Liver (tissue), 9 donors: ENCODE results near the gene C2orf76. TPM values are rescaled to one million over a fixed set of nuclear protein-coding genes. Genes with fewer than 3 reads are reported as not detected.

ENCODE experiments used
- DNase-seq: peaks from one replicate; pipeline ENCODE4 v3.0.0-alpha.2; 2017; ENCODE audit warnings: low spot score
- H3K27ac ChIP-seq, 2 donors: one replicate each; pipeline ENCODE4 v1.7.0; 2013; ENCODE audit warnings: inconsistent platforms in 2 of 2, low read length in 2 of 2, control low read depth in 1 of 2, low read depth in 1 of 2, mild to moderate bottlenecking in 1 of 2
- H3K27me3 ChIP-seq, 4 donors: one replicate each; pipeline versions ENCODE4 v1.6.1 to v1.7.0; 2013; ENCODE audit warnings: low read length in 3 of 4, inconsistent platforms in 1 of 4, mild to moderate bottlenecking in 1 of 4, moderate library complexity in 1 of 4; ENCODE audit not compliant: control insufficient read depth in 4 of 4, insufficient read depth in 4 of 4
- H3K36me3 ChIP-seq, 4 donors: one replicate each; pipeline versions ENCODE4 v1.6.1 to v1.7.0; 2013; ENCODE audit warnings: low read length in 3 of 4, mild to moderate bottlenecking in 3 of 4, low read depth in 1 of 4, moderate library complexity in 1 of 4; ENCODE audit not compliant: control insufficient read depth in 4 of 4, insufficient read depth in 3 of 4
- H3K4me1 ChIP-seq, 4 donors: one replicate each; pipeline versions ENCODE4 v1.6.1 to v1.7.0; 2013; ENCODE audit warnings: low read length in 3 of 4, mild to moderate bottlenecking in 3 of 4, moderate library complexity in 1 of 4; ENCODE audit not compliant: control insufficient read depth in 4 of 4, insufficient read depth in 4 of 4
- H3K4me3 ChIP-seq, 3 donors: one replicate each; pipeline versions ENCODE4 v1.6.1 to v1.7.0; 2013; ENCODE audit warnings: low read length in 3 of 3, control low read depth in 1 of 3, low read depth in 1 of 3, mild to moderate bottlenecking in 1 of 3
- H3K9ac ChIP-seq, 2 donors: one replicate each; pipeline ENCODE4 v1.7.0; 2013; ENCODE audit warnings: low read length in 2 of 2, mild to moderate bottlenecking in 2 of 2, moderate library complexity in 2 of 2, control low read depth in 1 of 2, low read depth in 1 of 2
- H3K9me3 ChIP-seq, 4 donors: one replicate each; pipeline versions ENCODE4 v1.6.1 to v1.7.0; 2013; ENCODE audit warnings: low read length in 3 of 4; ENCODE audit not compliant: control insufficient read depth in 4 of 4
- EGR1 ChIP-seq, 2 donors: IDR thresholded peaks; 2 replicates each; pipeline ENCODE4 v1.6.1; 2016 to 2018; ENCODE audit warnings: antibody characterized with exemption in 2 of 2, low read depth in 2 of 2
- FOXA1 ChIP-seq: IDR thresholded peaks from 2 replicates; pipeline ENCODE4 v1.6.1; 2016; ENCODE audit warnings: antibody characterized with exemption
- FOXA2 ChIP-seq: IDR thresholded peaks from 2 replicates; pipeline ENCODE4 v1.6.1; 2016; ENCODE audit warnings: antibody characterized with exemption
- GABPA ChIP-seq, 2 donors: IDR thresholded peaks in 1 of 2; conservative IDR thresholded peaks in 1 of 2; 2 replicates each; pipeline ENCODE4 v1.6.1; 2016; ENCODE audit warnings: antibody characterized with exemption in 2 of 2, mild to moderate bottlenecking in 1 of 2, moderate library complexity in 1 of 2
- HNF4A ChIP-seq, 2 donors: conservative IDR thresholded peaks; 2 replicates each; pipeline ENCODE4 v1.6.1; 2016; ENCODE audit warnings: antibody characterized with exemption in 2 of 2, mild to moderate bottlenecking in 2 of 2
- HNF4G ChIP-seq: IDR thresholded peaks from 2 replicates; pipeline ENCODE4 v1.6.1; 2016; ENCODE audit warnings: antibody characterized with exemption
- NR2F2 ChIP-seq: IDR thresholded peaks from 2 replicates; pipeline ENCODE4 v1.6.1; 2016; ENCODE audit warnings: antibody characterized with exemption
- RAD21 ChIP-seq, 2 donors: IDR thresholded peaks; 2 replicates each; pipeline ENCODE4 v1.6.1; 2016; ENCODE audit warnings: antibody characterized with exemption in 2 of 2, mild to moderate bottlenecking in 2 of 2
- SP1 ChIP-seq: IDR thresholded peaks from 2 replicates; pipeline ENCODE4 v1.6.1; 2018; ENCODE audit warnings: antibody characterized with exemption, mild to moderate bottlenecking
- TAF1 ChIP-seq: conservative IDR thresholded peaks from 2 replicates; pipeline ENCODE4 v1.6.1; 2016; ENCODE audit warnings: antibody characterized with exemption, mild to moderate bottlenecking
- WGBS: extraction: QIAGEN DNeasy Blood & Tissue Kit; methylation state at CpG from one replicate; pipeline ENCODE4 v1.1.7; 2013; 5-methylcytosine and 5-hydroxymethylcytosine counted together
- polyA plus RNA-seq, 2 donors: library from polyadenylated mRNA; stranded (reverse) in 1 of 2; unstranded in 1 of 2; fragments of 200-250 nt in 1 of 2; fragments of >200 nt in 1 of 2; fragmentation: Nextera tagmentation in 1 of 2; extraction: Ambion mirVana in 1 of 2; gene quantifications; one replicate each; pipeline versions ENCODE4 v1.2.1 to v1.2.3, GENCODE V29; 2013 to 2015
- total RNA-seq, 2 donors: library from RNA; depleted of rRNA; stranded (reverse); fragments of >200 nt; gene quantifications; one replicate each; pipeline ENCODE4 v1.2.3, GENCODE V29; 2014
- TF ChIP-seq, protein P1 (sequence below): IDR thresholded peaks from 2 replicates; pipeline ENCODE4 v1.6.1; 2016; ENCODE audit warnings: antibody characterized with exemption, mild to moderate bottlenecking
- TF ChIP-seq, protein P2 (sequence below): IDR thresholded peaks from 2 replicates; pipeline ENCODE4 v1.6.1; 2016; ENCODE audit warnings: antibody characterized with exemption
- TF ChIP-seq, protein P3 (sequence below): fragments of 150-350 bp; IDR thresholded peaks from 2 replicates; pipeline ENCODE4 v1.5.1; 2017; ENCODE audit warnings: improper control_type of control experiment, low read depth, low read length; ENCODE audit not compliant: missing input control
- TF ChIP-seq, protein P4 (sequence below): IDR thresholded peaks from 2 replicates; pipeline ENCODE4 v1.6.1; 2016; ENCODE audit warnings: antibody characterized with exemption
- TF ChIP-seq, protein P5 (sequence below): IDR thresholded peaks from 2 replicates; pipeline ENCODE4 v1.6.1; 2016; ENCODE audit warnings: antibody characterized with exemption
- donor health status: healthy.
- donor health status: healthy.
- donor health status: healthy.
- donor health status: healthy.
- donor health status: healthy.

The C2orf76 gene
- total and polyA plus RNA-seq, 4 donors, result 2.7 to 6.3 (median 4.6) TPM

DNA sequence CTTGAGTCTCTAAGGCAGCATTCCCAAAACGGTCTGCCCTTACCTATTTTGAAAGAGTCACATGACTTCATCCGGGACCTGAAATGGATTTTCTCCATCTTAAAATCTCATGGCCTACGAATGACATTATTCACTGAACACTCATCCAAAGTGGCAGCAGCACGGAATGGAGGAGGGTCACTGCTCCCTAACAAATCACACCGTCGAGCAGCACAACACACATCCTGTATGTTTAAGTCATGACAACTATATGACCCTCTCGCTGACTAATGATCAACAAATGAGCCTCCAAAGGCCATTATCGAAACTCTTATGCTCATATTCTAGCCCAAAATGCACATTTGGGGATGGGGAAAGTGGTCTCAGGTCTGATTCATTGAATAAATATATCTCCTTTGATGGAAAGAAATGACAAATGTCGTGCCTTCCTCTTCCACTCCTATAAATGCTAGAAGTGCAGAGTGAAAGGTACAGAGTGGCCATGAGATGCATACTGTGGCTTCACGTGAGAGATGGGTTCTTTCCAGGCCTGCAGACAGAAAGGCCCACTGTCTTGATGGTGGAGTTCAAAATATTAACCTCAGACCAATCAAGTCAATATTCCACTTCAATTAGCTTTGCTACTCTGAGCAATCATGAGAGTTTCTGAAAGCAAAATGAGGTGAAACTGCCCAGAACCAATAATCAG is 70.8 kb downstream of the C2orf76 start:
- H3K27ac ChIP-seq, result no peak overlapping the region
- no peaks in the 10 kb centered on the region for H3K36me3 ChIP-seq
- WGBS, result 93% methylated on average over 10 of the region's 10 CpGs
- no peaks in the 10 kb centered on the region for H3K9me3 ChIP-seq
- TF ChIP-seq, protein P1, sequence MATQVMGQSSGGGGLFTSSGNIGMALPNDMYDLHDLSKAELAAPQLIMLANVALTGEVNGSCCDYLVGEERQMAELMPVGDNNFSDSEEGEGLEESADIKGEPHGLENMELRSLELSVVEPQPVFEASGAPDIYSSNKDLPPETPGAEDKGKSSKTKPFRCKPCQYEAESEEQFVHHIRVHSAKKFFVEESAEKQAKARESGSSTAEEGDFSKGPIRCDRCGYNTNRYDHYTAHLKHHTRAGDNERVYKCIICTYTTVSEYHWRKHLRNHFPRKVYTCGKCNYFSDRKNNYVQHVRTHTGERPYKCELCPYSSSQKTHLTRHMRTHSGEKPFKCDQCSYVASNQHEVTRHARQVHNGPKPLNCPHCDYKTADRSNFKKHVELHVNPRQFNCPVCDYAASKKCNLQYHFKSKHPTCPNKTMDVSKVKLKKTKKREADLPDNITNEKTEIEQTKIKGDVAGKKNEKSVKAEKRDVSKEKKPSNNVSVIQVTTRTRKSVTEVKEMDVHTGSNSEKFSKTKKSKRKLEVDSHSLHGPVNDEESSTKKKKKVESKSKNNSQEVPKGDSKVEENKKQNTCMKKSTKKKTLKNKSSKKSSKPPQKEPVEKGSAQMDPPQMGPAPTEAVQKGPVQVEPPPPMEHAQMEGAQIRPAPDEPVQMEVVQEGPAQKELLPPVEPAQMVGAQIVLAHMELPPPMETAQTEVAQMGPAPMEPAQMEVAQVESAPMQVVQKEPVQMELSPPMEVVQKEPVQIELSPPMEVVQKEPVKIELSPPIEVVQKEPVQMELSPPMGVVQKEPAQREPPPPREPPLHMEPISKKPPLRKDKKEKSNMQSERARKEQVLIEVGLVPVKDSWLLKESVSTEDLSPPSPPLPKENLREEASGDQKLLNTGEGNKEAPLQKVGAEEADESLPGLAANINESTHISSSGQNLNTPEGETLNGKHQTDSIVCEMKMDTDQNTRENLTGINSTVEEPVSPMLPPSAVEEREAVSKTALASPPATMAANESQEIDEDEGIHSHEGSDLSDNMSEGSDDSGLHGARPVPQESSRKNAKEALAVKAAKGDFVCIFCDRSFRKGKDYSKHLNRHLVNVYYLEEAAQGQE, result no peak
- TF ChIP-seq FOXA2 (no peak), FOXA1 (no peak), TAF1 (no peak), HNF4G (no peak), RAD21 (IDR thresholded peaks at IDR 0.05) (no peak), GABPA (IDR thresholded peaks at IDR 0.05 in 1 of 2, conservative IDR thresholded peaks at IDR 0.05 in 1 of 2) (no peak), EGR1 (IDR thresholded peaks at IDR 0.05; ENCODE audit: low read depth in 2 of 2) (no peak), NR2F2 (no peak)
- TF ChIP-seq, protein P2, sequence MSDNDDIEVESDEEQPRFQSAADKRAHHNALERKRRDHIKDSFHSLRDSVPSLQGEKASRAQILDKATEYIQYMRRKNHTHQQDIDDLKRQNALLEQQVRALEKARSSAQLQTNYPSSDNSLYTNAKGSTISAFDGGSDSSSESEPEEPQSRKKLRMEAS, result no peak
- TF ChIP-seq, protein P3, sequence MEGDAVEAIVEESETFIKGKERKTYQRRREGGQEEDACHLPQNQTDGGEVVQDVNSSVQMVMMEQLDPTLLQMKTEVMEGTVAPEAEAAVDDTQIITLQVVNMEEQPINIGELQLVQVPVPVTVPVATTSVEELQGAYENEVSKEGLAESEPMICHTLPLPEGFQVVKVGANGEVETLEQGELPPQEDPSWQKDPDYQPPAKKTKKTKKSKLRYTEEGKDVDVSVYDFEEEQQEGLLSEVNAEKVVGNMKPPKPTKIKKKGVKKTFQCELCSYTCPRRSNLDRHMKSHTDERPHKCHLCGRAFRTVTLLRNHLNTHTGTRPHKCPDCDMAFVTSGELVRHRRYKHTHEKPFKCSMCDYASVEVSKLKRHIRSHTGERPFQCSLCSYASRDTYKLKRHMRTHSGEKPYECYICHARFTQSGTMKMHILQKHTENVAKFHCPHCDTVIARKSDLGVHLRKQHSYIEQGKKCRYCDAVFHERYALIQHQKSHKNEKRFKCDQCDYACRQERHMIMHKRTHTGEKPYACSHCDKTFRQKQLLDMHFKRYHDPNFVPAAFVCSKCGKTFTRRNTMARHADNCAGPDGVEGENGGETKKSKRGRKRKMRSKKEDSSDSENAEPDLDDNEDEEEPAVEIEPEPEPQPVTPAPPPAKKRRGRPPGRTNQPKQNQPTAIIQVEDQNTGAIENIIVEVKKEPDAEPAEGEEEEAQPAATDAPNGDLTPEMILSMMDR, result no peak
- TF ChIP-seq, protein P4, sequence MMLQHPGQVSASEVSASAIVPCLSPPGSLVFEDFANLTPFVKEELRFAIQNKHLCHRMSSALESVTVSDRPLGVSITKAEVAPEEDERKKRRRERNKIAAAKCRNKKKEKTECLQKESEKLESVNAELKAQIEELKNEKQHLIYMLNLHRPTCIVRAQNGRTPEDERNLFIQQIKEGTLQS, result no peak
- TF ChIP-seq, protein P5, sequence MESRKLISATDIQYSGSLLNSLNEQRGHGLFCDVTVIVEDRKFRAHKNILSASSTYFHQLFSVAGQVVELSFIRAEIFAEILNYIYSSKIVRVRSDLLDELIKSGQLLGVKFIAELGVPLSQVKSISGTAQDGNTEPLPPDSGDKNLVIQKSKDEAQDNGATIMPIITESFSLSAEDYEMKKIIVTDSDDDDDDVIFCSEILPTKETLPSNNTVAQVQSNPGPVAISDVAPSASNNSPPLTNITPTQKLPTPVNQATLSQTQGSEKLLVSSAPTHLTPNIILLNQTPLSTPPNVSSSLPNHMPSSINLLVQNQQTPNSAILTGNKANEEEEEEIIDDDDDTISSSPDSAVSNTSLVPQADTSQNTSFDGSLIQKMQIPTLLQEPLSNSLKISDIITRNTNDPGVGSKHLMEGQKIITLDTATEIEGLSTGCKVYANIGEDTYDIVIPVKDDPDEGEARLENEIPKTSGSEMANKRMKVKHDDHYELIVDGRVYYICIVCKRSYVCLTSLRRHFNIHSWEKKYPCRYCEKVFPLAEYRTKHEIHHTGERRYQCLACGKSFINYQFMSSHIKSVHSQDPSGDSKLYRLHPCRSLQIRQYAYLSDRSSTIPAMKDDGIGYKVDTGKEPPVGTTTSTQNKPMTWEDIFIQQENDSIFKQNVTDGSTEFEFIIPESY, result no peak
- no peak overlapping the region for H3K9ac ChIP-seq
- peaks cover 0 to 14% (median 7%) of the 10 kb centered on the region in 4 donors for H3K4me1 ChIP-seq
- DNase-seq, result no peak
- H3K4me3 ChIP-seq, result no peak overlapping the region
- no peaks in the 10 kb centered on the region for H3K27me3 ChIP-seq

DNA sequence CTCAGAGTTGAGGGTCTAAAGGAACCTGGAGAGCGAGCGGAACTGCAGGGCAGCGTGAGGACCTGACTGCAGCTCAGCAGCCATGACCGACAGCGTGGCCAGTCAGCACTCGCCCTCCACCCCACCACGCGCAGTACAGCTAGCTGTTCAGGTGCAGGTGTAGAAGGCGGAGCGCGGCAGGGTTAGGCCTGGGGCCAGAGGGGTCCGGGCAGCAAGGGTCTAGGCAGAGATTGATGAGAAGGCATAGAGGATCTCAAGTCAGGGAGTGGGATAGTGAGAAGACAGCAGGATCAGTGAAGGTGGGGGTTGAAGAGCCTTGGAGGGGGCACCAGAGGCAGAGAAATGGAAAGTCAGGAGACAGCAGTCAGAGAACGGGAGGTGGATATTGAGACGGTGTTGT is 72.0 kb downstream of the C2orf76 start:
- Histone ChIP-seq H3K9ac (no peak overlapping the region), H3K4me1 (peaks cover 0 to 15% (median 7%) of the 10 kb centered on the region in 4 donors), H3K9me3 (no peaks in the 10 kb centered on the region), H3K27ac (no peak overlapping the region), H3K4me3 (no peak overlapping the region), H3K27me3 (no peaks in the 10 kb centered on the region), H3K36me3 (no peaks in the 10 kb centered on the region)
- DNase-seq, result no peak
- WGBS, result 97% methylated on average over 14 of the region's 14 CpGs
- TF ChIP-seq, protein P4, result no peak
- TF ChIP-seq SP1, result no peak
- no peak for TF ChIP-seq HNF4A (conservative IDR thresholded peaks at IDR 0.05)
